CD8-positive, alpha-beta memory T cell (primary cell): ENCODE data around the gene TMEM232. TPM values are rescaled to one million over a fixed set of nuclear protein-coding genes. Genes with fewer than 3 reads are reported as not detected.
A peak's percentile ranks its signal among the peaks of the same experiment; 100 is the strongest.
"Not testable (repeated sequence)": the region's sequence is repeated elsewhere in the genome, so short reads cannot be mapped to it uniquely, and the experiment has no call there.

ENCODE experiments used
- CTCF ChIA-PET: fragments of 350-600 bp; sonication (Branson Sonifier 250); formaldehyde crosslinking; loops from one replicate; lab custom pipeline; 2021; ENCODE audit warnings: antibody characterized with exemption; lab: Charles Lee
- POLR2A ChIA-PET: fragments of 350-600 bp; sonication (Branson Sonifier 250); formaldehyde crosslinking; loops from one replicate; lab custom pipeline; 2021; ENCODE audit warnings: antibody characterized with exemption; lab: Charles Lee
- DNase-seq, 5 donors: peaks; one replicate each; pipeline versions ENCODE4 v3.0.0 to v3.0.0-alpha.2; 2020 to 2022; ENCODE audit warnings: mixed read lengths in 1 of 5
- H3K27ac ChIP-seq: one replicate; pipeline ENCODE4 v1.7.0; 2013; ENCODE audit warnings: low read depth, mild to moderate bottlenecking, low read length, moderate library complexity
- H3K27me3 ChIP-seq: 2 replicates; pipeline ENCODE4 v1.7.0; 2013; ENCODE audit warnings: low read length, mild to moderate bottlenecking; ENCODE audit not compliant: insufficient read depth, poor library complexity, severe bottlenecking
- H3K36me3 ChIP-seq: 2 replicates; pipeline ENCODE4 v1.7.0; 2013; ENCODE audit warnings: mild to moderate bottlenecking, low read length, moderate library complexity; ENCODE audit not compliant: insufficient read depth
- H3K4me1 ChIP-seq: 2 replicates; pipeline ENCODE4 v1.7.0; 2013; ENCODE audit warnings: mild to moderate bottlenecking, low read length, moderate library complexity; ENCODE audit not compliant: insufficient read depth
- H3K4me3 ChIP-seq: 2 replicates; pipeline ENCODE4 v1.7.0; 2013; ENCODE audit warnings: mild to moderate bottlenecking, low read length
- H3K9me3 ChIP-seq: 2 replicates; pipeline ENCODE4 v1.7.0; 2013; ENCODE audit warnings: mild to moderate bottlenecking, low read length
- H3K27ac Mint-ChIP-seq, 8 donors: one replicate each; pipeline ENCODE4 v1.8.0; 2020 to 2021; ENCODE audit warnings: mixed read lengths in 8 of 8, mild to moderate bottlenecking in 6 of 8, inconsistent platforms in 3 of 8, moderate library complexity in 3 of 8
- H3K27me3 Mint-ChIP-seq, 2 donors: one replicate each; pipeline ENCODE4 v1.8.0; 2020 to 2021; ENCODE audit warnings: mixed read lengths in 2 of 2, mild to moderate bottlenecking in 1 of 2, moderate library complexity in 1 of 2
- H3K36me3 Mint-ChIP-seq, 3 donors: one replicate each; pipeline ENCODE4 v1.8.0; 2020 to 2021; ENCODE audit warnings: mixed read lengths in 3 of 3, inconsistent platforms in 1 of 3, mild to moderate bottlenecking in 1 of 3
- H3K4me1 Mint-ChIP-seq, 3 donors: one replicate each; pipeline ENCODE4 v1.8.0; 2020 to 2021; ENCODE audit warnings: mixed read lengths in 3 of 3, inconsistent platforms in 1 of 3, mild to moderate bottlenecking in 1 of 3
- H3K4me3 Mint-ChIP-seq, 7 donors: one replicate each; pipeline ENCODE4 v1.8.0; 2020 to 2021; ENCODE audit warnings: mixed read lengths in 7 of 7, mild to moderate bottlenecking in 6 of 7, moderate library complexity in 4 of 7, inconsistent platforms in 2 of 7
- H3K9me3 Mint-ChIP-seq, 5 donors: one replicate each; pipeline ENCODE4 v1.8.0; 2020 to 2022; ENCODE audit warnings: mixed read lengths in 5 of 5, mild to moderate bottlenecking in 3 of 5, moderate library complexity in 2 of 5, inconsistent platforms in 1 of 5
- polyA plus RNA-seq: library from polyadenylated mRNA; unstranded; fragments of 300-500 nt; fragmentation: Illumina TruSeq; gene quantifications from one replicate; pipeline ENCODE4 v1.2.3, GENCODE V29; 2021
- total RNA-seq, 2 experiments: library from RNA; stranded (reverse); gene quantifications; one replicate each; pipeline ENCODE4 v1.2.3, GENCODE V29; 2021

The TMEM232 gene
- total and polyA plus RNA-seq, 3 experiments from 2014 or later = 0.25 to 0.92 (median 0.38) TPM

- H3K4me3 Mint-ChIP-seq = no peak overlapping the region
- H3K4me3 ChIP-seq = no peak overlapping the region
- no peak overlapping the region for H3K27ac Mint-ChIP-seq
- peaks cover 2 to 11% (median 9%) of the 10 kb centered on the region in 3 donors for H3K36me3 Mint-ChIP-seq
- H3K9me3 Mint-ChIP-seq = peaks cover 0 to 6% (median 0%) of the 10 kb centered on the region in 5 donors
- no peaks in the 10 kb centered on the region for H3K36me3 ChIP-seq
- peaks cover 8 to 42% of the 10 kb centered on the region in 2 donors for H3K27me3 Mint-ChIP-seq
- POLR2A ChIA-PET = no interaction called here
- no peak overlapping the region for H3K27ac ChIP-seq
- no peaks in the 10 kb centered on the region for H3K9me3 ChIP-seq
- peaks cover 7% of the 10 kb centered on the region for H3K4me1 ChIP-seq
- DNase-seq = no peak
- CTCF ChIA-PET = no interaction called here
- no peaks in the 10 kb centered on the region for H3K27me3 ChIP-seq
- H3K4me1 Mint-ChIP-seq = peaks cover 10 to 20% (median 10%) of the 10 kb centered on the region in 3 donors
These were observed 7.6 kb upstream of the TMEM232 start for GRCh38 chr5:110734101-110734500.

GRCh38 chr5:110731499-110731898 lies 5.0 kb upstream of the TMEM232 start:
- H3K9me3 ChIP-seq, H3K4me3 Mint-ChIP-seq, H3K9me3 Mint-ChIP-seq, H3K4me1 ChIP-seq, H3K27ac Mint-ChIP-seq, H3K27me3 ChIP-seq, H3K27ac ChIP-seq, DNase-seq, POLR2A ChIA-PET, H3K4me3 ChIP-seq, H3K36me3 ChIP-seq, CTCF ChIA-PET, H3K4me1 Mint-ChIP-seq: not testable (repeated sequence)
- Mint-ChIP-seq H3K36me3 (peaks cover 0 to 11% (median 2%) of the 10 kb centered on the region in 3 donors), H3K27me3 (peaks cover 8 to 39% of the 10 kb centered on the region in 2 donors)

DNA sequence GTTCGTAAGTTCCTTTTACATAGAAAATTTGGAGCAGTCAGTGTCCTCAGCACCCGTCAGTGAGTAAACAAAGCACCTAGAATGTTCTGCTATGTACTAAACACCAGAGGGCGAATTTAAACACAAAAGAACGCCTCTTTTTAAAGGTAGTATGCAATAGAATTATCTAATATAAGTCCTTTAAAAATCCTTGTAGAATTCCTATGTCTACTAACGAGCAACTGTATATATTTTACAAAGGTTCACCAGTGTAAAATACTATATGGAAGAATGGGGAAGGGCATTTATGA lies 499 bp upstream of the TMEM232 start:
- peak overlapping the region in 5 of 8 donors; percentile 62 to 88 (median 72) for H3K27ac Mint-ChIP-seq
- no peak for DNase-seq
- peak overlapping the region; percentile 70 to 88 (median 85) for H3K4me3 Mint-ChIP-seq
- H3K4me3 ChIP-seq = peak overlapping the region; percentile 76
- H3K36me3 Mint-ChIP-seq = peaks cover 0 to 3% (median 2%) of the 10 kb centered on the region in 3 donors
- peak overlapping the region; percentile 5 for H3K27ac ChIP-seq
- ChIA-PET POLR2A (interaction anchor here (1.2 kb wide), 1 partner anchor 12 kb away, joined by 7 read pairs; the partner anchor contains the start of gene SLC25A46), CTCF (interaction anchor here (1.3 kb wide), 1 partner anchor 11 kb away, joined by 5 read pairs; the partner anchor contains the start of gene SLC25A46)
- no peaks in the 10 kb centered on the region for H3K27me3 ChIP-seq
- no peaks in the 10 kb centered on the region for H3K9me3 Mint-ChIP-seq
- H3K4me1 ChIP-seq = peaks cover 4% of the 10 kb centered on the region
- no peaks in the 10 kb centered on the region for H3K9me3 ChIP-seq
- peaks cover 0 to 9% (median 2%) of the 10 kb centered on the region in 3 donors for H3K4me1 Mint-ChIP-seq
- peaks cover 2 to 17% of the 10 kb centered on the region in 2 donors for H3K27me3 Mint-ChIP-seq
- H3K36me3 ChIP-seq = no peaks in the 10 kb centered on the region

DNA sequence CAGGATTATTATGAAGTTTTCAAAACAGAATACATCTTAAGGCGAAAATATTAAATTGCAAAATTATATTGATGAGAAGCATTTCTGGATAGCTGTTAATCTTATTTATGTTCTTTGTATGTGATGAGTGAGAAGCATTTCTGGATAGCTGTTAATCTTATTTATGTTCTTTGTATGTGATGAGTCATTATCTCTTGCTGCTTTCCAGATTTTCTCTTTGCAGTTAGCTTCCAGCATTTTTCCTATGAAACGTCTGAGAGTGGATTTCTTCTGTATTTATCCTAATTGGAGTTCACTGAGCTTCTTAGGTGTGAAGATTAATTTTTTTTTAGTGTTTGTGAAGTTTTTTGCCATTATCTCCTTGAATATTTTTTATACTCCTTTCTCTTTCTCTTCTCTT lies 8.2 kb downstream of the TMEM232 start:
- no peak overlapping the region for H3K27ac ChIP-seq
- H3K4me3 Mint-ChIP-seq = no peak overlapping the region
- ChIA-PET POLR2A (no interaction called here), CTCF (no interaction called here)
- H3K36me3 ChIP-seq = no peaks in the 10 kb centered on the region
- peaks cover 7 to 32% of the 10 kb centered on the region in 2 donors for H3K27me3 Mint-ChIP-seq
- no peaks in the 10 kb centered on the region for H3K4me1 Mint-ChIP-seq
- H3K27ac Mint-ChIP-seq = peak overlapping the region in 1 of 8 donors; percentile 27
- no peaks in the 10 kb centered on the region for H3K36me3 Mint-ChIP-seq
- no peak for DNase-seq
- no peaks in the 10 kb centered on the region for H3K4me1 ChIP-seq
- H3K27me3 ChIP-seq = no peaks in the 10 kb centered on the region
- no peaks in the 10 kb centered on the region for H3K9me3 Mint-ChIP-seq
- no peak overlapping the region for H3K4me3 ChIP-seq
- H3K9me3 ChIP-seq = no peaks in the 10 kb centered on the region

GRCh38 chr5:110716247-110717245 lies 9.9 kb downstream of the TMEM232 start:
- POLR2A ChIA-PET = no interaction called here
- no peaks in the 10 kb centered on the region for H3K36me3 ChIP-seq
- no peak overlapping the region for H3K27ac Mint-ChIP-seq
- no peaks in the 10 kb centered on the region for H3K36me3 Mint-ChIP-seq
- no peaks in the 10 kb centered on the region for H3K4me1 Mint-ChIP-seq
- no peaks in the 10 kb centered on the region for H3K4me1 ChIP-seq
- H3K4me3 ChIP-seq = no peak overlapping the region
- no peaks in the 10 kb centered on the region for H3K27me3 ChIP-seq
- CTCF ChIA-PET = no interaction called here
- H3K27ac ChIP-seq = no peak overlapping the region
- peaks cover 12 to 33% of the 10 kb centered on the region in 2 donors for H3K27me3 Mint-ChIP-seq
- no peak for DNase-seq
- H3K4me3 Mint-ChIP-seq = no peak overlapping the region
- no peaks in the 10 kb centered on the region for H3K9me3 Mint-ChIP-seq
- no peaks in the 10 kb centered on the region for H3K9me3 ChIP-seq

DNA sequence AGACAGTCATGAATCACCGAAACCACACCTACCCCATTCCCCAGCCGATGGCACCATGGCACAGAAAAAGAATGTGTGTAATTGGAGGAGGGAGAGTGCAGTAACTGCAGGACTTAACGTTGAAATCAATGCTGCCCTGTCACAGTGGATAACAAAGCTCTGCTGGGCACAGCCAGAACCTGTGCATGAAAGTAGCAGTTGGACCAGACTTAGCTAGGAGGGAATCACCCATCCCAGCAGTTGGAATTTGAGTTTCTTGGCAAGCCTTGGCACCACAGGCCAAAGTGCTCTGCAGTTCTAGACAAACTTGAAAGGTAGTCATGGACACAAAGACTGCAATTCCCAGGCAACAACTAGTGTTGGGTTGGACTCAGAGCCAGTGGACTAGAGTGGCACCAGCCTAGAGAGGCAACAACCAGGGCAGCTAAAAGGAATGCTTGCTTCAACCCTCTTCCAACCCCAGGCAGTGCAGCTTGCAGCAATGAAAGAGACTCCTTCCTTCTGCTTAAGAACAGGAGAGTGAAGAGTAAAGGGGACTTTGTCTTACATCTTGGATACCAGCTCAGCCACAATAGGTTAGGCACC lies 19.1 kb downstream of the TMEM232 start:
- ChIA-PET CTCF (no interaction called here), POLR2A (no interaction called here)
- no peaks in the 10 kb centered on the region for H3K4me1 ChIP-seq
- no peaks in the 10 kb centered on the region for H3K36me3 ChIP-seq
- peaks cover 0 to 4% (median 0%) of the 10 kb centered on the region in 3 donors for H3K36me3 Mint-ChIP-seq
- no peak overlapping the region for H3K27ac Mint-ChIP-seq
- no peaks in the 10 kb centered on the region for H3K9me3 ChIP-seq
- no peaks in the 10 kb centered on the region for H3K4me1 Mint-ChIP-seq
- H3K9me3 Mint-ChIP-seq = peaks cover 0 to 3% (median 0%) of the 10 kb centered on the region in 5 donors
- H3K27me3 Mint-ChIP-seq = peaks cover 16 to 64% of the 10 kb centered on the region in 2 donors
- H3K27ac ChIP-seq = no peak overlapping the region
- no peak overlapping the region for H3K4me3 Mint-ChIP-seq
- no peak for DNase-seq
- no peak overlapping the region for H3K4me3 ChIP-seq
- H3K27me3 ChIP-seq = no peaks in the 10 kb centered on the region

DNA sequence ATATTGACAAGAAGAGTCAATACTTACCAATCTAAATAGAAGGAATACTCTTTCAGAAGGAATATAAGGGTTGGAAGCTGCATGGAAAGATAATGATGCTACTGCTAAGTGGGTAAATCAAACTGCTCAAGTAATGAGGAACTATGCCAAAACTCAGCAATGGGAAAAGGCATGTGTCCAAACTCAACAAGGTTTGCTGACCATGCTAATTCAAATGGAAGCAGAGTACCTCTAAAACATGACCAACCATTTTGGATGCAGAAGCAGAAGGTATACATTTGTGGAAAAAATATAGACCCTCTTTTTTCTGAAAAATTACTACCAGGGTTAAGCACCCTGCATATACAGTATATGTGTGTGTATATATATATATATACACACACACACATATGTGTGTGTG lies 21.1 kb downstream of the TMEM232 start:
- H3K4me1 ChIP-seq = no peaks in the 10 kb centered on the region
- CTCF ChIA-PET = no interaction called here
- H3K27ac ChIP-seq = no peak overlapping the region
- H3K27me3 ChIP-seq = no peaks in the 10 kb centered on the region
- Mint-ChIP-seq H3K27ac (no peak overlapping the region), H3K4me3 (no peak overlapping the region), H3K36me3 (peaks cover 0 to 4% (median 0%) of the 10 kb centered on the region in 3 donors), H3K4me1 (no peaks in the 10 kb centered on the region), H3K27me3 (peaks cover 16 to 55% of the 10 kb centered on the region in 2 donors), H3K9me3 (peaks cover 0 to 3% (median 0%) of the 10 kb centered on the region in 5 donors)
- DNase-seq = no peak
- H3K36me3 ChIP-seq = no peaks in the 10 kb centered on the region
- H3K9me3 ChIP-seq = no peaks in the 10 kb centered on the region
- no peak overlapping the region for H3K4me3 ChIP-seq
- POLR2A ChIA-PET = no interaction called here

DNA sequence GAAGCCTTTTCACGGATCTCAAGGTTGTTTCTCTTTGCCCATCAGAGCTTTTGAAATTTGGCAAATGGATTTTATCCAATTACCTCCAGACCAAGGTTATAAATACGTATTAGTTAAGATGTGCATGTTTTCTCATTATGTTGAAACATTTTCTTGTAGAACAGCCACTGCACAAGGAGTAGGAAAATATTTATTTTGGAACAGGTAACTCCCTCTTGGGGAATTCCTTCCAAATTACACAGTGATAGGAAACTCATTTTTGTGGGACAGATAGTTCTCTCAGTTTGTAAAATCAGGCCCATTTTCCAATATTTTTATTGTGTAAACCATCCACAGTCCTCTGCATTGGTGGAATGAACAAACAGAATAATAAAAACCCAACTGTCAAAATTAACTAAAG lies 23.0 kb downstream of the TMEM232 start:
- H3K27ac ChIP-seq = no peak overlapping the region
- peaks cover 9 to 40% of the 10 kb centered on the region in 2 donors for H3K27me3 Mint-ChIP-seq
- H3K4me3 ChIP-seq = no peak overlapping the region
- no peak overlapping the region for H3K4me3 Mint-ChIP-seq
- H3K4me1 ChIP-seq = no peaks in the 10 kb centered on the region
- no peaks in the 10 kb centered on the region for H3K36me3 ChIP-seq
- H3K27ac Mint-ChIP-seq = no peak overlapping the region
- H3K36me3 Mint-ChIP-seq = peaks cover 0 to 4% (median 0%) of the 10 kb centered on the region in 3 donors
- H3K9me3 ChIP-seq = no peaks in the 10 kb centered on the region
- no peaks in the 10 kb centered on the region for H3K9me3 Mint-ChIP-seq
- H3K27me3 ChIP-seq = no peaks in the 10 kb centered on the region
- no peaks in the 10 kb centered on the region for H3K4me1 Mint-ChIP-seq
- no peak for DNase-seq
- ChIA-PET CTCF (no interaction called here), POLR2A (no interaction called here)
